Measurements from ENCODE around the gene PIGM.
A peak's percentile ranks its signal among the peaks of the same experiment; 100 is the strongest.

The PIGM gene

DNA sequence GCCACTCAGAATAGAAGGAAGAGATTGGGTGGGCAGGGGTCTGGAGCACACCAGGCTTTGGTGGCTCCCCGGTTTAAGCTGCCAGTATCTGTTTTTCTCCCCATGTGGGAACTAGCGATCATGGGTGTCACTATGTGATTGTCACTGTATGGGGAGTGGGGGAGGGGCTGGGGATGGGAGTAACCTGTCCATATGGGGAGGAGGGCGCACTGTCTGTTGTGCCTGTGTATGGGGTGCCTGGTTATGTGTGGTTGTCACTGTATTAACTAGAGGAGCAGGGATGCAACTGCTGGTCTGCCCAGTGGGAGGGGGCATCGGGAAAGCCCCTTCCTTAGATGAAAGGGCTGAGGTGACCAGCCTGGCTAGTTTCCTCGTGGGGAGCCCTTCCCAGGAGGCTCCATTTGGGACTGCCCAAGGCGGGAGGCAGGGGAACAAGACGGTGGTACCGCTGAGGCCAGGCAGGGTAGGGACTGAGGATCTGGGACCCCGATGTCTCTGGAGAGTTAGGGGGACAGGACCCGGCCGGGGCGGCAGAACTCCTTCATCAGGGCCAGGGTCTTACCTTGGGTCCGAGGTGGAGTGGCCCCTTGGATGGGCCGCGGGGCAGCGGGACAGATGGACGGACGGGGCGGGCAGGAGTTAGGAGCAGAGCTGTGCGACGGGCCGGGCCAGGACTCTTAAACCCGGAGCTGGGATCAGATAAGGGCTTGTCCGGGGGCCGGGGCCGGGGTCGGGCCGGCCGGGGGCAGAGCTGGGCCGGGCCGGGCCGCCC lies 37.9 kb upstream of the PIGM start, which contains the start of gene KCNJ10:
KCNJ10 (minus strand) TSS at position 701 of the 772 bp plus-strand sequence. CDS start 27,628 bp downstream, outside the sequence.
- in situ Hi-C loops (cut with HindIII; ENCODE audit: low pct_unique_long_range_greater_than_20kb, low sequenced_read_pairs): no loop called here
- no peak for DNase-seq (ENCODE audit: low read depth in 1 of 2, low spot score in 1 of 2)
- no peak for TF ChIP-seq JUND (IDR thresholded peaks at IDR 0.05; ENCODE audit: low read depth)

DNA sequence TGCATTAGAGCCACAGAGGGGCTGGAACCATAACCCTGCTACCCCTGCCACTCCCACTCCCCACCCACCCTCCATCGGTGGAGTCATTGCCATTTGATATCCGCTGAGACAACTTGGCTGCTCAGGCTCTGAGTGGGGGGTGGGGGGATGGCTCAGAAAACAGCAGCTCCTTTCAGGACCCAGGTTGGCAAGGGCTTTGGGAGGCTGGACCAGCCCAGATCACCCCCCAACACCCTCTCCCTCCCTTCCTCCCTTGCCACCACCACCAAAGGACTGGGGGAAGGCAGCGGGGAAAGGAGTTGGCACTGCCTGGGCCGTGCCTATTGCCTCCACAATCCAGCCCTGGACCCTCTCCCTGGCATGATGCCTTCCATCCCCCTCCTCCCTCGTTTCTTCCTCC lies 36.4 kb upstream of the PIGM start:
- in situ Hi-C loops (cut with HindIII; ENCODE audit: low pct_unique_long_range_greater_than_20kb, low sequenced_read_pairs): no loop called here
- no peak for TF ChIP-seq JUND (IDR thresholded peaks at IDR 0.05; ENCODE audit: low read depth)
- no peak for DNase-seq (ENCODE audit: low read depth in 1 of 2, low spot score in 1 of 2)

DNA sequence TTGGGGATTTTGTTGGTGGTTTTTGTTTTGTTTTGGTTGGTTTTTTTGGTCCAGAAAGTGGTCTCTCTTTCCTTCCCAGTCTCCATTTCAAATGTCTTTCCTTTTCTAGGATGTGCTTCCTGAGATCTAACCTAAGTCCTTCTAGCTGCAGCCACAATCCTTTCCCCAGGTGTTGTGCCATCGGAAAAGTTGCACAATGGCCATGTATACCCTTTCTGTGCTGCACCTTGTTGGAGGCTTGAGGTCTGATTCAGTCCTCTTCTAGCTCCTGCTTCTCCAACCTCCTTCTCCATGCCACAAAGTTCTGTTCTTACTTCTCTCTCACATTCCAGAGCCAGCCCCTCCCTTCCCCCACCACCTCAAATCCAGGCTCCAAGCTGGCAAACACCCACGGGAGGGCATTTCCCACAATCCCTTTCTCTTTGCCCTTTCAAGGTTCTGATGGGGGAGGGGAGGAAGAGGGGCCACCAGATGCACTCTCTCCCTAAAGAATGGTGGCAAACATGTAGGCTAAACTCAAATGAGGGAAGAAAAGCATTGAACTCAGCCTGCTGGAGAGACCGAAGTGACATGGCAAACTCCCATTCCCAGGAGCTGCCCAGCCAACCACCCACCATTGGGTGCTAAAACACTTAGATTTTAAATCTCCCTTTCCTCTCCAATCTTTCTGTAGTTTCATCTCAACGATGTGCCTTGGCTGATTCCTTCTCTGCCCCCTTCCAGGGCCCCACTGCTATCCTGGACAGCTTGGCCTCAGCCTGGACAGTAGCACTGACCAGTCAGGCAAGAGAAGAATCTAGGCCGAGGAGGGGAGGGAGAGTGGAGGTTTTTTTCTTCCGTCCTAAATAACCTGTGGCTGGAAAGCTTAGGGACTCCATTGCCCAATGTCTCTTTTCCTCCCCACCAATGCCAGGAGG lies 35.3 kb upstream of the PIGM start:
- no peak for DNase-seq (ENCODE audit: low read depth in 1 of 2, low spot score in 1 of 2)
- TF ChIP-seq JUND (IDR thresholded peaks at IDR 0.05; ENCODE audit: low read depth): no peak
- in situ Hi-C loops (cut with HindIII; ENCODE audit: low pct_unique_long_range_greater_than_20kb, low sequenced_read_pairs): no loop called here

DNA sequence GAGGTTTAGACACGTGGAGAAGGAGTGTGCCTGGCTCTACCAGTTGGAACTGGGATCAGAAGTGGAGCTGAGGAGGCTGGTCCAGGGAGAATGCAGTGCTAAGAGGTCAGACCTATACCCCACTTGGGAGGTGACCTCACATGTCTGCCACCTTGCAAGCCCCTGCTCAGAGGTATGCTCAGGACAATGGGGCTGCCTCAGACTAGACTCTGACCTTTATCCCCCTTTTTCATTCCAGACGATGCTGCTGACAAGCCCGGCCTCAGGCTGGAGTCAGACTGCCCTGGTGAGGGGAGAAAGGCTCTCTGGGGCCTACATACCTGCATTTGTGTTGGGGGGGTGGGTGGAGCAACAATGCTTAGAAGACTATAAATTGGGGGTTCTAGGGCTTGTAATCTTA lies 33.0 kb upstream of the PIGM start:
- in situ Hi-C loops (cut with HindIII; ENCODE audit: low pct_unique_long_range_greater_than_20kb, low sequenced_read_pairs): no loop called here
- DNase-seq (ENCODE audit: low read depth in 1 of 2, low spot score in 1 of 2): no peak
- TF ChIP-seq JUND (IDR thresholded peaks at IDR 0.05; ENCODE audit: low read depth): no peak

DNA sequence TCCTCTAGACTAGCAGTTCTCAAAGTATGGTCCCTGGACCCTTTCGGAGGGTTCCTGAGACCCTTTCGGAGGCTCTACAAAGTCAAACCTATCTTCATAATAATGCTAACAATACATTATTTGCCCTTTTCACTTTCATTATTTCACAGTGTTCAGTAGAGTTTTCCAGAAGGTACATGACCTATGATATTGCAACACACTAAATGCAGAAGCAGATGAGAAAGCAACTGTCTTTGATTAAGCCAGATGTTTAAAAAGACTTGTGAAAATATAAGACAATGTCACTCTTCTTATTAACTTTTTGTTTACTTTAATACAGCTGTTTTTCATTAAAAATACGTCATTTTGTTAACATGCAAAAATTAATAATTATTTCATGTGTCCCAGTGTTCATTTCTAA lies 32.4 kb upstream of the PIGM start:
- in situ Hi-C loops (cut with HindIII; ENCODE audit: low pct_unique_long_range_greater_than_20kb, low sequenced_read_pairs): no loop called here

DNA sequence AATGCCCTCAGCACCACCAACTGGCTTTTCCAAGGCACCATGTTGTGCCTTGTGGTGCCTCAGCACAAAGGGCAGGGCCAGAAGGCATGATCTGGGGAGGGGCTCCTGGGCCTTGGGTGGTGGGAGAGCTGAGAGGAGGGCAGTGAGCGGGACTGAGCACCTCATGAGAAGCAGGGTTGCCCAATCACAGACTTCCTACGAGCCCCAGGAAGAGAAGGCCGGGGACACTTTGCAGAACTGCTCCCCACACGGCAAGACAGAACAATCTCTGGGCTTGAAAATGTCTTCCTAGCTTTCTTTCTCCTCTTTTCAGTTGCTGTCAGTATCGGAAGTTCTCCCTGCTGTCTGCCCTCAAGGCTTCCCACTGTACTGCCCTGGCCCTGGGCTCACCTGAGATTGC lies 31.4 kb upstream of the PIGM start:
- no peak for DNase-seq (ENCODE audit: low read depth in 1 of 2, low spot score in 1 of 2)
- in situ Hi-C loops (cut with HindIII; ENCODE audit: low pct_unique_long_range_greater_than_20kb, low sequenced_read_pairs): no loop called here

More for the DNA sequence above, 32.4 kb upstream of the PIGM start:
- DNase-seq (ENCODE audit: low read depth in 1 of 2, low spot score in 1 of 2): no peak
- no peak for TF ChIP-seq JUND (IDR thresholded peaks at IDR 0.05; ENCODE audit: low read depth)

DNA sequence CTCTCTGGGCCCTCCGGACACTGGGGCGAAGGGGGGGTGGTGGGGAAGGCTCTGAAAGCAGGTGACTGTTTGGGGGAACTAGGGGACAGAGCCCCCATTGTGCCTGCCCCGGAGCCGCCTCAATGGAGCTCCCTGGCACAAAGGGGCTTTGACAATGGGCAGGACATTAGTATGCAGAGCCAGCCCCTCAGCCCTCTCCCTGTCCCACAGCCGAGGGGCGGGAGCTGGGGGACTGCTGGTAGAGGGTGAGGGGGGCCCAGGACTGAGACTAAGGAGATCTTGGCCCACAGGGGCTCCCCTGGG lies 30.4 kb upstream of the PIGM start:
- DNase-seq (ENCODE audit: low read depth in 1 of 2, low spot score in 1 of 2): no peak
- no peak for TF ChIP-seq JUND (IDR thresholded peaks at IDR 0.05; ENCODE audit: low read depth)
- in situ Hi-C loops (cut with HindIII; ENCODE audit: low pct_unique_long_range_greater_than_20kb, low sequenced_read_pairs): no loop called here

More for the DNA sequence above, 31.4 kb upstream of the PIGM start:
- TF ChIP-seq JUND (IDR thresholded peaks at IDR 0.05; ENCODE audit: low read depth): no peak

DNA sequence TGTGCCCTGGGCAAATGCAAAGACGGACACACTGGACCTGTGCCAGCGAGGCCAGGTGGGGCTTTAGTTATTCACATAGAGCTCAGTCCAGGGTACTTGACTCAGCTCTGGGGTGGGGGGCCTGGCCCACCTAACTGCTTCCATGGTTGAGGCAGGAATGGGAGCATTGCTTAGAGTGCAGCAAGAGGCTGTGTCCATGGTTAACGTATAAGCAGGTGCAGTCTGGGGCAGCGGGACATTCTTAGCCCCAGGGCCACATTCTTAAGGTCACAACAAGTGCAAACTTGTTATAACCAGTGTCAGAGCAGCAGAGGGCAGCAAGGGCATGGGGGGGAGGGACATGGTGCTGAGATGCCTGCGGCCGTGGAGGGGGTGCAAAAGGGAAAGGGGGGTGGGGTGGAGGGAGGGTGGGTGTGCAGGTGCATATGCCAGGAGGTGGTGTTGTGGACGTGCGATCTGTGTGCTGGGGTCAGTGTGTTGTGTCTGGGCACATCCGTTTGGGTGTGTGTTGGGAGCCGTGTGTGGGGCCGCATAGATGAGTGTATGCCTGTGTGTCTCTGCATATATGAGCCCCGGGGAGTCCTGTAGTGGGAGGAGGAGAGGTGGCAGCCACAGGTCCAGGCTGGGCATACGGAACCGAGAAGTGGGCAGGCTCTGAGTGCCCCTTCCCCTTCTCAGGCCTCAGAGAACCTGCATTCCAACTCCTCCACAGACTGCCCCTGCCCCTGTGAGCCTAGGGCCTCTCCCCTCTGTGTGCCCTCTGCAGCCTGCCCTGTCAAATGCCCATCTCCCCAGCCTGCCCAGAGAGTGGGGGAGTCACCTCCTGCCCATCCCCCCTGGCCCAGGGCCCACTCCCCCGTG lies 29.8 kb upstream of the PIGM start:
- no peak for TF ChIP-seq JUND (IDR thresholded peaks at IDR 0.05; ENCODE audit: low read depth)
- peak; percentile 68 to 77 for DNase-seq (ENCODE audit: low read depth in 1 of 2, low spot score in 1 of 2)
- in situ Hi-C loops (cut with HindIII; ENCODE audit: low pct_unique_long_range_greater_than_20kb, low sequenced_read_pairs): no loop called here

DNA sequence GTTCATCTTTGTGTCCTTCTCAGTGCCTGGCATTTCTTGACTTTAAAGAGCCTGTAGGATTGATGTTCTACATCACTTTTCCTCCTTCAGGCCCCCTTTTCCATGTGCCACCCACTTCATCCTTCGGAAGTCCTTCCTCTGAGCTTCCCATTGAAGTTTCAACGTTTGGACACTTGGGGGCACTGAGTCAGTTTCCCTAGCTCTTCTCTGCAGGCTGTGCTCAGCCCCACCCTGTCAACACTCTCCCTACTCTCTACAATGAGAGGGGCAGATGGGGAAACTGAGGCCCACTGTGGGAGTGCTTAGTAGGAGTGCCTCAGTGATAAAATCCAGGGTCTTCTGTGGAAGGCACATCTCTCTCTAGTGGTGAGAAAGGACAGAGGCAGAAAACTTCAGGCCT lies 26.3 kb upstream of the PIGM start:
- in situ Hi-C loops (cut with HindIII; ENCODE audit: low pct_unique_long_range_greater_than_20kb, low sequenced_read_pairs): no loop called here
- DNase-seq (ENCODE audit: low read depth in 1 of 2, low spot score in 1 of 2): peak in 1 of 2 experiments; percentile 38
- TF ChIP-seq JUND (IDR thresholded peaks at IDR 0.05; ENCODE audit: low read depth): no peak

DNA sequence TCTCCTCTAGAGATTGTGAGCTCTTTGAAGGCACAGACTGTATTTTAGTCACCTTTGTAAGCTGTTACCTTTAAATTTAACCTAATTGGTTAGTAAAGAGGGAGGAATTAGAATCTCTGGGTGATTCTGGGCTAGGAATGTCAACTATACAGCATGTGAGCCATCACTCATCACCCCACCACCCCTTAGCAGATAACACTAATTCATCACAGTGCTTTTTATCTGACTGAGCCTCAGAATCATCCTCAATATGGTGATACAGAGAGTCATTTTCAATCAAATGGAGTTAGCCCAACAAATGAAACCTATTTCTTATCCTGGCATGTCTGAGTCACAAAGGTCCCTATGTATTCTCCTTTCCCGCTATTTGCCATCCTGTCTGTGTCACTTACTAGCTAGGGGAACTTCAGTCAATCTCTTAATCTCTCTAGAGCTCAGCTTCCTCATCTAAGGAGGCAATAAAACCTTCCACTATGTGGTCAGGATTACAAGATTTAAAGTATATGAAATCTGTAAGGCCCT lies 24.9 kb upstream of the PIGM start:
- no peak for DNase-seq (ENCODE audit: low read depth in 1 of 2, low spot score in 1 of 2)
- in situ Hi-C loops (cut with HindIII; ENCODE audit: low pct_unique_long_range_greater_than_20kb, low sequenced_read_pairs): no loop called here
- TF ChIP-seq JUND (IDR thresholded peaks at IDR 0.05; ENCODE audit: low read depth): no peak

DNA sequence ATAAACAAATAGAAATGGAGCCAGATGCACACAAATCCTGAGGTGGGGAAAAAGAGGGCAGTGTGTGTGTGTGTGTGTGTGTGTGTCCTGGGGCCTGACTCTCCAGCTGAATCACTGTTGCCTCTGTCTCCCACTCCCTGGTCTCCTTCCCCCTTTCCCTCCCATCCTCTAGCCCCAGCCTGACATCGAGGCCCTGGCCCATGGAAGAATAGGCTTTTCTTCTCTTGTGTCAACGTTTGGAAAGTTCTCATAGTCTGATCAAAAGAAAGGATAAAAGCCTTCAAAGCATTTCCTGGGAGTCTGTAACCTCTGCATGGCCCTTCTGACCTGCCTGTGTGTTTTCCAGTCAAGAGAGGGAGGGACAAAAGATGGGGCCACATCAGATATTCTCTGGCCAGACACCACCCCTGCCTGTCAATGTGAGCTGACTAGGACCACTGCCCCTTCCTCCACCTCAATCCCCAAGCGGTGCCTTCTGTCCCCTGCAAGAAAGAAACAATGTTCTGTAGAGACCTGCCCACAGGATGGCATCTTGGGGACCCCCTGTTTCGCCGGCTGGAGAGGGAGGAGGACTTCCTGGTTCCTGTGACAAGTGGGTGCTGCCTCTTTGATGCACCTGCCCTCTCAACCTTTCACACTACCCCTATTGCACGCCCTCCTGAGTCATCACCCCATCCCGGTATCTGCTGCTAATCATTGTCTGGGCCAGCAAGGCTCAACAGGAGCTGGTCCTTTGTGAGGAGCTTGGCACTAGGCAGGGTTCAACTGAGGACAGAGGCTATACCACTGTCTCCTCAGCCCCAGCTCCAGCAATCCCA lies 22.0 kb upstream of the PIGM start:
- TF ChIP-seq JUND (IDR thresholded peaks at IDR 0.05; ENCODE audit: low read depth): no peak
- no peak for DNase-seq (ENCODE audit: low read depth in 1 of 2, low spot score in 1 of 2)
- in situ Hi-C loops (cut with HindIII; ENCODE audit: low pct_unique_long_range_greater_than_20kb, low sequenced_read_pairs): no loop called here
